ENCODE data around the gene CHST4. TPM values are rescaled to one million over a fixed set of nuclear protein-coding genes. Genes with fewer than 3 reads are reported as not detected.

CHST4 gene
- total RNA-seq, 1 experiment from 2014 or later = 5.9 TPM

- no peak overlapping the region for H2BK5ac ChIP-seq (ENCODE audit: insufficient read length, low read length)
- DNase-seq = no peak
- H4K8ac ChIP-seq (replicated peaks; ENCODE audit: insufficient read length, low read depth, low read length) = no peak overlapping the region
- H3K9ac ChIP-seq (ENCODE audit: extremely low read depth, insufficient read length, low read length) = no peak overlapping the region
- H3K4me1 ChIP-seq (ENCODE audit: insufficient read depth, low read length) = no peaks in the 10 kb centered on the region
- H3K23me2 ChIP-seq (ENCODE audit: insufficient read length, low read depth, low read length, poor library complexity, severe bottlenecking) = no peaks in the 10 kb centered on the region
- no peak overlapping the region for H4K5ac ChIP-seq (ENCODE audit: insufficient read length, low read depth, low read length)
- no peaks in the 10 kb centered on the region for H4K20me1 ChIP-seq (ENCODE audit: control insufficient read depth, insufficient read depth, insufficient read length)
- H3K79me1 ChIP-seq (ENCODE audit: insufficient read depth, low read depth, low read length, poor library complexity, severe bottlenecking) = no peaks in the 10 kb centered on the region
- H3T11ph ChIP-seq (ENCODE audit: low read length) = no peak overlapping the region
- no peak overlapping the region for H3K23ac ChIP-seq (ENCODE audit: insufficient read length, low read depth, low read length)
- no peak overlapping the region for H3K14ac ChIP-seq (ENCODE audit: insufficient read depth, low read length)
- Mint-ChIP-seq H3K4me1 (no peaks in the 10 kb centered on the region), H3K36me3 (ENCODE audit: insufficient read depth in 1 of 3, low read depth in 3 of 3) (no peaks in the 10 kb centered on the region), H3K27me3 (ENCODE audit: low read depth) (peaks cover 19% of the 10 kb centered on the region), H3K27ac (no peak overlapping the region), H3K9me3 (no peaks in the 10 kb centered on the region), H3K4me3 (no peak overlapping the region)
- no peak for TF ChIP-seq CTCF (conservative IDR thresholded peaks at IDR 0.05)
- no peak overlapping the region for H4K91ac ChIP-seq (ENCODE audit: insufficient read length, low read depth, low read length)
- no peaks in the 10 kb centered on the region for H3K9me3 ChIP-seq (ENCODE audit: control insufficient read depth, low read depth, low read length)
- H3K4me2 ChIP-seq (ENCODE audit: insufficient read depth, insufficient read length, low read length) = no peak overlapping the region
- no peak overlapping the region for H2BK20ac ChIP-seq (ENCODE audit: low read depth, low read length, poor library complexity, severe bottlenecking)
- no peak overlapping the region for H3K4ac ChIP-seq (ENCODE audit: low read depth, low read length)
- no peak overlapping the region for H2BK12ac ChIP-seq (ENCODE audit: insufficient read length, low read depth, low read length)
- H3K27me3 ChIP-seq (ENCODE audit: insufficient read depth, low read length) = no peaks in the 10 kb centered on the region
- no peak overlapping the region for H3K18ac ChIP-seq (ENCODE audit: insufficient read length, low read depth, low read length)
- no peak overlapping the region for H2BK15ac ChIP-seq (ENCODE audit: low read depth, low read length)
- H2AFZ ChIP-seq (ENCODE audit: low read length) = no peak overlapping the region
- H3K27ac ChIP-seq (ENCODE audit: insufficient read length, low read depth, low read length) = no peak overlapping the region
- H2AK5ac ChIP-seq (ENCODE audit: insufficient read length, low read length) = no peak overlapping the region
- no peak overlapping the region for H2BK120ac ChIP-seq (ENCODE audit: low read depth, low read length, poor library complexity, severe bottlenecking)
- no peak overlapping the region for H3K56ac ChIP-seq (ENCODE audit: insufficient read length, low read depth, low read length)
- no peaks in the 10 kb centered on the region for H3K79me2 ChIP-seq (ENCODE audit: insufficient read depth, low read length)
These were observed 35.9 kb upstream of the CHST4 start for GRCh38 chr16:71490361-71490760.
